Fibroblast of the aortic adventitia (primary cell): ENCODE results near the gene MIPOL1. TPM values are rescaled to one million over a fixed set of nuclear protein-coding genes. Genes with fewer than 3 reads are reported as not detected.
"Not testable (repeated sequence)": the region's sequence is repeated elsewhere in the genome, so short reads cannot be mapped to it uniquely, and the experiment has no call there.

Experiments
- DNase-seq: peaks from one replicate; pipeline ENCODE4 v3.0.0-alpha.2; 2010; ENCODE audit warnings: low read depth
- H3K4me3 ChIP-seq: 2 replicates; pipeline ENCODE4 v1.5.1; 2011; ENCODE audit warnings: low read depth, mild to moderate bottlenecking, control low read depth, low read length, moderate library complexity
- CTCF ChIP-seq: IDR thresholded peaks from 2 replicates; pipeline ENCODE4 v1.5.1; 2011; ENCODE audit warnings: mild to moderate bottlenecking, low read length, control low read depth, inconsistent platforms; ENCODE audit not compliant: insufficient read depth
- total RNA-seq: library from RNA; depleted of rRNA; stranded (reverse); fragments of >200 nt; gene quantifications from 2 replicates; pipeline ENCODE4 v1.2.3, GENCODE V29; 2012; ENCODE audit warnings: low replicate concordance

MIPOL1 gene
- total RNA-seq, 1 donor: 12.5 TPM

DNA sequence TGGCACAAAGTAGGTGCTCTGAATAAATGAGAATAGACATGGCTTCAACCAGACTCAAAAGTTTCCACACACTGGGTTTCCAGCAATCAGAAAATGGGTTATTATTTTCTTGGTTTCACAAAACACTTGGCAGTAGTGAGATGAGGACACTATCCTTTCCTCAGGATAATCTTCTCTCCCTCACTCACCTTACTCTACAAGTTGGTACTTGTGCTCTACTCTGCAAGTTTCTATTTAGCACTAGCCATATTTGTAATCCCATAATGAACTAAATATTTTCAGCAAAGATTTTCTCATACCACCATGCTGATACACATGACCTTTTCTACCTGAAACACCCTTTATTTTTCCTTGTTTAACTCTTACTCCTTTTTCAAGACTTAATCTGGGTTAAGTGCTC, 259.6 kb downstream of the MIPOL1 start:
- no peak for DNase-seq
- no peak for TF ChIP-seq CTCF
- no peak overlapping the region for H3K4me3 ChIP-seq

GRCh38 chr14:37462426-37462825, 264.7 kb downstream of the MIPOL1 start:
- not testable (repeated sequence) for DNase-seq, H3K4me3 ChIP-seq

DNA sequence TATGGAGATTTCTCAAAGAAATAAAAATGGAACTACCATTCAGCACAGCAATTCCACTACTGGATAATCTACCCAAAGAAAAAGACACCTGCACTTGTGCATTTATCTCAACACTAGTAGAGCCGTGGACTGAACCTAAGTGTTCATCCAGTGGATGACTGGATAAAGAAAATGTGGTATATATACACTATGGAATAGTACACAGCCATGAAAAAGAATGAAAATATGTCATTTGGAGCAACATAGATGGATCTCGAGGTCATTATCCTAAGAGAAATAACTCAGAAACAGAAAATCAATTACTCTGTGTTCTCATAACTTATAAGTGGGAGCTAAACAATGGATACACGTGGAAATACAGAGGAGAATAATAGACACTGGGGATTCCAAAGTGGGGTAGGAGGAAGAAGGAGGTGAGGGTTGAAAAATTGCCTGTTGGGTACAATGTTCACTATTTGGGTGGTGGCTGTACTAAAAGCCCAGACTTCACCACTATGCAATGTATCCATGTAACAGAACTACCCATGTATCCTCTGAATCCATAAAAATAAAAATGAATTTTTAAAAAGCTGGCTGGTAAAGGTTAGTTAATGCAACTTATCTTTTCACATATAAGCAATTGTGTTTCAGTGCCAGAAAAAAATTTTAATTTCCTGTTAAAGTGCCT, 266.6 kb downstream of the MIPOL1 start:
- no peak for DNase-seq
- TF ChIP-seq CTCF: no peak
- H3K4me3 ChIP-seq: no peak overlapping the region

GRCh38 chr14:37466003-37466622, 268.4 kb downstream of the MIPOL1 start:
- no peak for TF ChIP-seq CTCF
- DNase-seq: no peak

GRCh38 chr14:37466623-37467088, 268.9 kb downstream of the MIPOL1 start:
- no peak for TF ChIP-seq CTCF
- H3K4me3 ChIP-seq: no peak overlapping the region
- no peak for DNase-seq

More at GRCh38 chr14:37466003-37466622, 268.4 kb downstream of the MIPOL1 start:
- H3K4me3 ChIP-seq: no peak overlapping the region

- no peak overlapping the region for H3K4me3 ChIP-seq
- DNase-seq: no peak
- TF ChIP-seq CTCF: no peak
Observed at GRCh38 chr14:37469650-37470049, 271.9 kb downstream of the MIPOL1 start.

GRCh38 chr14:37470251-37470650, 272.5 kb downstream of the MIPOL1 start:
- no peak for TF ChIP-seq CTCF
- H3K4me3 ChIP-seq: no peak overlapping the region
- DNase-seq: no peak
